ENCODE results near the gene CDH23. TPM values are rescaled to one million over a fixed set of nuclear protein-coding genes. Genes with fewer than 3 reads are reported as not detected.

CDH23 gene
- total RNA-seq, 1 donor from 2014 or later: 20.1 TPM

DNA sequence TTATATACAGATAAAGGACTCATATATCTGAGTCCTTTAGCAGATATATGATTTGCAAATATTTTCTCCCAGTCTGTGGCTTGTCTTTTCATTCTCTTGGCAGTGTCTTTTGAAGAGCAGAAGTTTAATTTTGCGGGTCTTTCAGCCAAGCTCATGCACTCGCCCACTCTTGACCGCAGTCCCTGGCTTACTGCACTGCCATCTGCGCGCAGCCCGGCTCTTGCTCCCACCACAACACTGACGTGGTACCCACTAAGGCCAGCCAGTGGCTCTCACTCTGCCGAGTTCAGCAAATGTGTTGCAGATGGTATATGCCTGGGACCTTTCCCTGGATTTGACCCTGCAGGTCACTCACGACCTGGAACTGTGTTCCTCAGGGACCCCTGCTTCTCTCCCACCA, 74.3 kb downstream of the CDH23 start:
- no peak for ATAC-seq
- intact Hi-C loops (cut with DNase I): no loop called here

DNA sequence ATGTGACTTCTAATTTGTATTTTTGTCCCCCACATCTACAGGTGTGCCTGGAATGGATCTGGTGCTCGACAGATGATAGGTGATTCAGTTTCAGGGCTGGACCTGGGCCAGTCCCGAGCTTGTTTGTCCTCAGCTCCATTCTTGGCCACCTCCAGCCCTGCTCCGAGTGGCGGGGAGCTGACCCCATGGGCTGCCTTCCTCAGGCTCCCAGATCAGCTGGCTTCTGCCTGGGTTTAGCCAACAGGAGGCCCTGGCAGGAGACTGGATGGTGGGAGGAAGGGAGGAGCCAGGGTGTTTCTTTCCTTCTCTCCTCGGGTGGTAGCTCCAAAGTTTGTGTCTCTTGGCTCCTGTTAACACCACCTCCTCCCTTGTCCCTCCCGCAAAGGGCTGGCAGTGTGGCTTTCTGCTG, 75.2 kb downstream of the CDH23 start:
- DNase-seq (ENCODE audit: low spot score) (no peak), ATAC-seq (peak; percentile 19)
- intact Hi-C loops (cut with DNase I): no loop called here

More for the DNA sequence above, 74.3 kb downstream of the CDH23 start:
- DNase-seq (ENCODE audit: low spot score): no peak

DNA sequence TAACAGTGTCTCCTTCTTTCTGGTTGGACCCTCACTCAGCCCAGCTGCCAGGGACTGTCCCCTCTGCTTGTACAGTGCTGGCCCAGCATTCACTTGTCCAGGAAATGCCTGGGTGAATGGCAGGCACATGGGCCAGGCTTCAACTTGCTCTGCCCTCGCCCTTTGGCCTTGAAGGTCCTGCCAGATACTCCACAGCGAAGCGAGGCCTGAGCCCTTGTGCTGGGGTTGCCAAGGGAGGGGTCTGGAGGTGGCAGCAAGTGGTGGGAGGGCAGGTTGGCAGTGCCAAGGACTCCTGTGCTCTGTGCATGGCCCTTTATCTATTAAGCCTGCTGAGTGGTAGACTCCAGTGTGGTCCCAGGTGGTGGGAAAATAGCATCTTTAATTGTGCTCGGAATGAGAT, 75.7 kb downstream of the CDH23 start:
- DNase-seq (ENCODE audit: low spot score) (no peak), ATAC-seq (no peak)
- intact Hi-C loops (cut with DNase I): no loop called here

DNA sequence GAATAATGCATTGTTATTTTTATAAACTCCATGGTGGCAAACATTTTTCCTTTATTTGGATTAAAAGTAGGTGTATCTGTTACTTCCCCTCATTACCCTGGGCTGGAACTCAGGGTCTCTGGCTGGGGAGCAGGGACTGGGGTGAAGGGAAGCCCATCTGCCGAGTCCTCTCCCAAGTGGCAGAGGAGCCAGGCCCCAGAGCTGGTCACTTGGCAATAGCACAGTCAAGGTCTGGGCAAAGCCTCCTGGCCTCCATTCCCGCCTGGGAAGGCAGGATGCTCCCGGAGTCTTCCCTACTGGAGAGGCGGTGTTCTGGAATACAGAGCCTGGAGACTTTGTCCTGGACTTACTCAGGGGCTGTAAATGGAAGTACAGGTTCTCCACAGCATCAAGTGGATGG, 76.2 kb downstream of the CDH23 start:
- no peak for DNase-seq (ENCODE audit: low spot score)
- ATAC-seq: no peak
- intact Hi-C loops (cut with DNase I): no loop called here

DNA sequence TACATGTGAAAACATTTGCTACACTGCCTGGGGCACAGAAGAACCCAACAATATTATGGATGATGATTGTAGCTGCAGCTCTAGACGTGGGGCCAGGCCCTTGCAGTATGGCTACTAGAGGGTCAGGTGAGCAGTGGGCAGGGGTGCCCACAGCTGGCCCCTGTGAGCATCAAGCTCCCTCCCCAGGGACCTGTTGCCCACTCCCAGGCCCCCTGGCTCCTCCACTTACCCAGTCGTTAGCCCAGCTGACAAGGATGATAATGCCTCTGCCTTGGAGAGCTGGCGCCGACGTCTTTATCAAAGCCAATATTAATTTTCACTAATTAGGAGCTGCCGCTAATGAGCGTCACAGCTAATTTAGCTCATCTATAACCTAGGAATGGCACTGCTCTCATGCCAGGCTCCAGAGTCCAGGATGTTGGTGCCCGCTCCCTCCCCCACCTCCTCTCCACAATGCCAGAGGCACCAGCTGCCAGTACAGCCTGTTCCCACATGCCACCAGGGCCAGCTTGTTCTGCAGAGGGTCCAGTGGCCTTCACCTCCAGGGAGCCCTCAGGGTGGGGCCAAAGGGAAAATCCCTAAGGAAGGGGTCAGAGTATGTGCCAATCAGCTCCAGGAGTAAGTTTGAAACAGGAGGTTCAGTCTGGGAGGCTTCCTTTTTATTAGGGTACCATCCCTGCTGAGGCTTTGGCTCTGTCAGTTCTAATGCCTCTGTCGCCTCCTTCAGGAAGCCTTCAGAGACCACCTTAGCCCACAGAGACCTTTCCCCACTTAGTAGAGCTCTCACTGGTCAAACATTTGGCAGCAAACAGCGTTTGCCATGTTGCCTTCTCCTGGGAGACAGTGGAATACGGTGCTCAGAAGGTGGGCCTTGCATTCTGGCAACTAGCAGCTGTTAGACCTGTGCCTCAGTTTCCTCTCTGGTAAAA, 77.2 kb downstream of the CDH23 start:
- DNase-seq (ENCODE audit: low spot score) (no peak), ATAC-seq (no peak)
- intact Hi-C loops (cut with DNase I): no loop called here

DNA sequence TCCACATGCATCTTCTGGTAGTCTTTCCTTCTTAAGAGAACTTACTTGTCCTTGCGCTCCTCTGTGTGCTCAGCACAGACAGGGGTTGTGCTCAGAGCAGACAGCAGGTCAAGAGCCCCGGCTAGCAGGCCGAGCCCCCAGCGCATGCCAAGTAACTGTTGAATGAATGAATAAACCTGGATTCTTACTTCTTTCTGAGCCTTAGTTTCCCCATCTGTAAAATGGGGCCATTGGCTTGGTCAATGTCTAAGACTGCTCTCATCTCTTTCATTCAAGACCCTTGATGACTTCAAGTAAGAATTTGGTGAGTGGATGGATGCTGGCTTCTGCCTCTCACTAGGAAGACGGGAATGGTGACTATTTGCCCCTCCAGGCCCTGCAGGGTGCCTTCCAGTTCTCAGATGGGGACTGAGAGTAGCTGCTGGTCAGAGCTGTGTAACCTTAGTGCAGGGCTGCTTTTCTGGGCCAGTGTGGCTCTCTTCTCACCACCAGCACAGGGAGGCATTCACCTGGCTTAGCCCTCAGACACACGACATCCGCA, 78.1 kb downstream of the CDH23 start:
- DNase-seq (ENCODE audit: low spot score) (no peak), ATAC-seq (no peak)
- intact Hi-C loops (cut with DNase I): no loop called here

DNA sequence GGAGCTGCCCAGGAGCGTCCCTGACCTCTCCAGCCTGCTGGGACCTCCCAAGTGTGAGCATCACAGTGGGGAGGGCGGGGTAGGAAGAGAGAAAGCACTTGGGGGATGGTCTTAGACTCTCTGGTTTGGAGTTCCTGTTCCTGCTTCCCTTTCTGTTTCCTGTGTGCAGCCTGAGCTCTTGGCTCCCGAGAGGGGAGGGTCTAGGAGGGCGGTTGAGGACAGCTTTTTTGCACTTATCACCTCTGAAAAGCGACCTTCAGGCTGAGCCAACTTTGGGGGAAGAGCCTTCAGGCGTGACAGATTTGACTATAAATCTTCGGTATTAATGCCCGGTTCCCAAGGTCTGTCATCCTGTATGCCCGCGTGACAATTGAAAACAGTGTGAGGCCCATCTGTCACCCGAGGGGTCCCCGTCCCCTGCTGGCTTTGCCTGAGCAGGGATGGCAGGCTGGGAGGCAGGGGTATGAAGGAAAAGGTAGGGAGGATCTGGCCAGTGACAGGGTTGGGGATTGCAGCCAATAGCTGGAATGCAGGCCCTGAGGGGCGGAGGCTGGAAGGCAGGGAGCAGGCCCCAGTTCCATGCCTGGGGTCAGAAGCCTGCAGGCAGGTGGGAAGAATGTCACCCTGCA, 78.6 kb downstream of the CDH23 start:
- intact Hi-C loops (cut with DNase I): no loop called here
- DNase-seq (ENCODE audit: low spot score) (no peak), ATAC-seq (peak; percentile 16)

DNA sequence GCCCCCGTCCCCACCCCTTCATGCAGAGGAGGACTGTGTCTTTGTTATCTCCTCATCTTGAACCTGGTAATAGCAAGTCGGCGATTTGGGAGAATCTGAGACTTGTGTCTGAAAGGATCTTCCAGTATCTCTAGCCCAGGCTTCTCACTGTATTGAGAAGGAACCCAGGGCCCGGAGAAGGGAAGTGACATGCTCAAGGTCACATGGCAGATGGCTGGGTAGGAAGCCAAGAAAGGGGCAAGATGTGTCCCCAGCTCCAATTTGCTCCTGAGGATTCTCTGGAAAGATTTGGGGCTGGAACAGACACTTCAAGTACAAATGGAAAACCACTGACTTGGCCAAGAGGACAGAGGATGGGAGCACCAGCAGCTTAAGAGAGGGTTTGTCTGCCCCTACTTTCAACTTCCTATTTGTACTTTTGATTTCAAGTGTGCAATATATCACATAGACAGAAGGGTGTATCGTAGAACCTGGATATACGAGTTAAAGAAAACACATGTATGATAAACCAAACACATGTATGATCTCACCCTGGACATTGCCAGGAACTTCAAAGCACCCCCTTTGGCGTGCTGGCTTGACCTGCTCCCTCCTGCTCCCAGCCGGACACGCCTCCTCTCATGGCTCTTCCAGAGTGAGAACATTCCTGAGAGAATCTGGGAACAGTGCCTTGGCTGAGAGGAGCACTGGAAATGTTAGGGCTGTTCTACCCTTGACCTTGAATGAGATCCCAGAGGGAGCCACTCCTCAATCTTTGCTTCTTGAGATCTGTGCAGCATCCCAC, 79.7 kb downstream of the CDH23 start:
- intact Hi-C loops (cut with DNase I): no loop called here
- ATAC-seq: peak; percentile 91
- DNase-seq (ENCODE audit: low spot score): peak; percentile 70

DNA sequence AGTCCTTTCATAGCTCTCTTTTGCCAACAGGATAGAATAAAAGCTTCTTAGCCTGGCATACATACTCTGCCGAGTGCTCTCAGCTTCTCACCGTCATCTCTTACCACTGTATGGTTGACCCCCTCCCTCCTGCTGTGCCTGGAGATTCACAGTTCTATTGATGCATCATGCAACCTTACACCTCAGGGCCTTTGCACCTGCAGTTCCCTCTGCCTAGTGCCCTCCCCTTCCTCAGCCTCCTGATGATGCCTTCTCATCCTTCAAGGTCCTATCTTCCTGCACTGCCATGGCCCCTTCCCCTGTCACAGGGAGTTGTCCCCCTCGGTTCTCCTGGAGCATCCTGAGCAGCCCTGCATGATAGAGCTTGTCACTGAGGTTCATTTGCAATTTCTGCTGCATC, 81.5 kb downstream of the CDH23 start:
- ATAC-seq: no peak
- no peak for DNase-seq (ENCODE audit: low spot score)
- intact Hi-C loops (cut with DNase I): no loop called here

DNA sequence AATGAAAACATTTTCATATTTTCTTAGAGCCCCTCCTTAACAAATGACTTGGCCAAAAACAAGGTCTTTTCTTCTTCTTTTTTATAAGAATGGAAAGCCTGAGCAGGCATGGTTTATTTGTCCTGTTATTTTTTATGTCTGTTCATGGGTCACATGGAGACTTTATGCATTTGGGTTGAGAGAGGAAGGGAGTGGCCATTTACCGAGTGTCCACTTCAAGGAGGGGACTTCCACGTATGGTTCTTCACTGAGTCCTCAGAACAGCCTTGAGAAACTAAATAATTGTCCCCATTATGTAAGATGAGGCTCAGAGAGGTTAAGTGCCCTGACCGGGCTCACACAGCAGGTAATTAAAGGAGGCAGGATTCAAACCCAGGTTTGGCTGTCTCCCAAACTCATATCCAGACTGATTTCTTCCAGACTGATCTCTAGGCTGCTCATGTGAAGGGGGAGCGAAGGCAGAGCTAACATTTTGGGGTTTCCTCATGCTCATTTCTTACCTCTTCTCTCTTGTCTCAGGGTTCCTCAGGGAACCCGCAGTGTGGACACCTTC, 82.2 kb downstream of the CDH23 start:
- no peak for ATAC-seq
- intact Hi-C loops (cut with DNase I): no loop called here
- no peak for DNase-seq (ENCODE audit: low spot score)

DNA sequence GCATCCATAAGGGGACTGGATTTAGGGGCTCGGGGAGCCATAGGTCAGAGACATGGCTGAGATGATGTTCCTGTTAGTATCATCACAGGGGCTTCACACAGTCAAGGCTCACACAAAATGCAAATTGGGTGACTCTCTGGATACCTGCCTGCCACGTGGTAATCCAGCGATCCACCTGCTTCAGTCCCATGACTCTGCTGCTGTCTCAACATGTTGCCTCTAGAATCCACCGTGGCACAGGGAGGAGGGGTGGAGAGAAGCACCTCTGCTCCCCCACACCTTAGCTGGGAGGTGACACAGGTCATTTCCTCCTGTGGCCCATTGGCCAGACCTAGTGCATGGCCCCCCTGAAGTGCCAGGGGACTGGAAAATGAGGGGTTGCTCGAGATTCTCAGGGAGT, 83.1 kb downstream of the CDH23 start:
- intact Hi-C loops (cut with DNase I): no loop called here
- DNase-seq (ENCODE audit: low spot score): no peak

DNA sequence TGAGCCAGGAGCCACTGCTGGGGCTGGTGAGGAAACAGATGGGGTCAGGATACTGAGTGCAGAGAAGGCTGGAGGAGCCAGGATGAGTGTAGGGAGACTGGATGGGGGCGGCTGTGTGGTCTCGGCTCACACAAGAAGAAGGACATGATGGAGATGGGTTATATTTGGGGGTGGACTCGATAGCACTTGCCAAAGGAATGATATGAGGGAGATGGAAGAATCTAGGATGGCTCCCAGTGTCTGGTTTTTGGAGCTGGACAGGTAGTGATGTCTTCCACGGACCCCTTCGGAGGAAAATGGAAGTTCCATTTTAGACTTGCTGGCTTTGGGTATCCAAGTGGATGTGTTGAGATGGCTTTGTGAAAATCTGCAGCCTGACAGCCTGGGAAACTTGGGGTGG, 83.9 kb downstream of the CDH23 start:
- DNase-seq (ENCODE audit: low spot score) (no peak), ATAC-seq (no peak)
- intact Hi-C loops (cut with DNase I): no loop called here

More for the DNA sequence above, 83.1 kb downstream of the CDH23 start:
- no peak for ATAC-seq

DNA sequence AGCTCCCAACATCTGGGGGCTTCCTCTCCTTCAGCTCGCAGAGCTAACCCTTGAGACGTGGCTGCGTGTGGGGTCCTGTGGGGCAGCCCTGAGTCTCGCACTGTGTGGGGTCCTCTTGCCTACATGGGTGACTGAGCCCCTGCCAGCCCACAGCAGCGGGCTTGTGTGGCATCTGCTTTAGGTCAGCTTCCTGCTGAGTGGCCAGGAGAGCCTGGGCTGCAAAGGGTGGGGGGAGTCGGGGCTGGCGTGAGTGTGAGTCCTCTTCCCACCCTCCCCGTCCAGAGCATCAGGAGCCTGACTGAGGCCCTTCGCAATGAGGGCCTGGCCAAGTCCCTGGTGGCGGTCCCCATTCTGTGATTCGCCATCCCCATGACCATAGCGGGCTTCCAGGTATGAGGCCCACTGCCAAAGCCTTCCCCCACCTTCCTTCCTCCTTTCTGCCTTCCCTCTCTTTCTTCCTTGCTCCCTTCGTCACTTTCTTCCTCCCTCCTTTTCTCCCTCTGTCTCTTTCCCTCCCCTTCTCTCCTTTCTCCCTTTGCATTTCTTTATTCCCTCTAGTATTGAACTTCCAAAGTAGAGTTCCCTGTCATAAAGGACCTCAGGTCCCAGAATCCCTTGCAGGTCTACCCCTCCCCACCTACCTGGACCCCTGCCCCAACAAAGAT, 85.2 kb downstream of the CDH23 start:
- DNase-seq (ENCODE audit: low spot score) (no peak), ATAC-seq (no peak)
- intact Hi-C loops (cut with DNase I): no loop called here

DNA sequence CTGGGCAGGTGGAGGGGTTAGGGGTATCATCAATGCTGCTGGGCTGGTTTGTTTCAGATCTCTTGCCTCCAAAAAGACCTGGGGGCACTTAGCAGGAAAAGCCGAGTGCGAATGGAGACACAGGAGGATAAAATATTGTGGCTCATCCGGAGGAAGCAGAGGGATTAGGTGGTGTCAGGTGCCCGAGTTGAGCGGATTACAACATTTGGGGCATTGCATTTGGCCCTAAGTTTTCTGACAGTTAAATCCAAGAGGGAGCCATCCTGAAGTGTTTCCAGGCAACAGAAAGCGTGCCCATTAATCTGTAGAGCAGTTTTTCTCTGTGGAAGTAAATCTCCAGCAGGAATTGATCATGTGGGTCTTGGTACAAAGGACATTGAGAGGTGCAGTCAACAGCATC, 85.9 kb downstream of the CDH23 start:
- intact Hi-C loops (cut with DNase I): no loop called here
- DNase-seq (ENCODE audit: low spot score) (no peak), ATAC-seq (no peak)

DNA sequence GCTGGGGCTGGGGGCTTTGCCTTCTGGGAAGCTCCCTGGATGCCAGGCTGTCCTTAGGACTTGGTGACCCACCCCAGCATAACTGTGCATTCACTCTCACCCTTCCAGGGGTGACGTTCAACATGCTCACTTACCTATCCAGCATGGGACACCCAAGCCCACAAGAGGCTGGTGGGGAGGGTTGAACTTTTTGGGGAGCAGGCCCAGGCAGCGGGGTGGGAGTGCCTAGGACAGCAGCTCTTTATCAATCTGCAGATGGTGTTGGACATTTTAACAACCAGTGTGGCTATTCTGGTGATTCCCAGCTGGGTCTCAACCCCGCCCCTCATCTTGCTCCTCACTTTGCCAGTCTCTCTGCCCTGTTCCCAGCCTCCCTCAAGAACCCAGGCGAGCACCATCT, 86.4 kb downstream of the CDH23 start:
- ATAC-seq (no peak), DNase-seq (ENCODE audit: low spot score) (no peak)
- intact Hi-C loops (cut with DNase I): no loop called here

DNA sequence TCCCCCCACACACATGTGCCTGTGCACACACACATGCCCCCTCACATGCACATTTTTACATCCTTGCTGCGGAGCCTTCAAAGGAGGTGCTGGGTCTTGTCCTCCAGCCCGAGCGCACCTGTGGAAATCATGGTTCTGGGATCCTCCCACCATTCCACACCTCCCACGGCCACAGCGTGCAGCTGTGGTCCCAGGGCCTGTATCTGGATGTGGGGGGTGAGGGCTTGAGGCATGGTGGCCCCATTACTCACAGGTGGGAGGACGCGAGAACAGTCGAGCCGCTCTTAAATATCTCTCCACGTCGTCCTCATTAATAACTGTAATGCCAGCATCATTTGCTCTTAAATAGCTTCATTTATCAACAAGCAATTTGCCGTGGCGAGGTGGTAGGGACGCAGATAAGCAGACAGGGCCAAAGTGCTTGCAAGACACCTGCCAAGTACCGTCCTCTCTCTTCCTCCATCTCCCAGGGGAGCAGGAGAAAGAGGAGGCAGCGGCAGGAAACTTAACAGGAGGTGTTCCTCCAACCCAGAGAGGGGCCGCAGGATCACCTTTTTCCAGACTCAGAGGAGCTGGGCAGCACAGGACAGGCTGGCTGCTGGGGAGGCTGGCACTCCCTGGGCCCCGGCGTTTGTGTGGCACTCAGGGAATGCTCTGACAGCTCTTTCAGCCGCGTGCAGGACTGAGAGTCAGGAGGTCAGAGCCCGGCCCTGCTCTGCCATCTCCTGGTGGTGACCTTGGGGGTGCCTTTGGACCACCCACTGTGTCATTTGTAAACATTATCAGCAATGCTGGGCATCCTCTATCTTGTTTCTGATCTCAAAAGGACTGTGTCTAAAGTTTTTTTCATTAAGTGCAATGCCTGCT, 87.4 kb downstream of the CDH23 start:
- no peak for ATAC-seq
- intact Hi-C loops (cut with DNase I): no loop called here
- no peak for DNase-seq (ENCODE audit: low spot score)

DNA sequence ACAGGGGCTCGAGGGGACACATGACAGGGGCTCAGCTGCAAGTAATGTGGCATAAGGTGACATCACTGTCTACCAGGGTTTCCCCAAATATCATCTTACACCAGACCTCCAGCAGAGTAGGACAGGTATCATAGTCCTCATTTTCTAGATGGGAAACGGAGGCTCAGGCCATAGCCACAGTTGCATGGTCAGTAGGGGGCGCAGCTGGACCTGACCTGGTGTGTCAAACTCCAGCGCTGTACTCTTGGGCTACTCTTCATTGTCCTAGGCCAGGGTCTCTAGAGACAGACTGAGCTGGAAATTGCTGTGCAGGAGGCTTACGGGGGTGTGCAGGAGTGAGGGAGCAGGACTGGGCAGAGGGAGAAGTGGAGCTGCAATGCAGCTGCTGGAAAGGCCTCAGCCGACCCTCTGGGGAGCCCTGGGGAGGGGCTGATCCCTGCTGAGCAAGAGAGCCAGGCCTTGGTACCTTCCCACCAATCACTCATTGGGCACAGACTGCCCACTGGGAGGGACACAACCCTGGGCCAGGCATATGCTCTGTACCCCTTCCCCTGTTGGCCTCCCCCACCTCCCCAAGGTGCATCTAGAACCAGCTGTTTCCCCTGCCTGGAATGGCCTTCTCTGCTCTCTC, 89.9 kb downstream of the CDH23 start:
- intact Hi-C loops (cut with DNase I): no loop called here
- no peak for ATAC-seq
- DNase-seq (ENCODE audit: low spot score): no peak

Data from sciatic nerve (tissue), 2 donors.